ENCODE measurements around the gene TFEC. TPM values are rescaled to one million over a fixed set of nuclear protein-coding genes. Genes with fewer than 3 reads are reported as not detected.

Gene TFEC
- total and polyA plus RNA-seq, 4 donors: 0.52 to 5.1 (median 2.4) TPM

DNA sequence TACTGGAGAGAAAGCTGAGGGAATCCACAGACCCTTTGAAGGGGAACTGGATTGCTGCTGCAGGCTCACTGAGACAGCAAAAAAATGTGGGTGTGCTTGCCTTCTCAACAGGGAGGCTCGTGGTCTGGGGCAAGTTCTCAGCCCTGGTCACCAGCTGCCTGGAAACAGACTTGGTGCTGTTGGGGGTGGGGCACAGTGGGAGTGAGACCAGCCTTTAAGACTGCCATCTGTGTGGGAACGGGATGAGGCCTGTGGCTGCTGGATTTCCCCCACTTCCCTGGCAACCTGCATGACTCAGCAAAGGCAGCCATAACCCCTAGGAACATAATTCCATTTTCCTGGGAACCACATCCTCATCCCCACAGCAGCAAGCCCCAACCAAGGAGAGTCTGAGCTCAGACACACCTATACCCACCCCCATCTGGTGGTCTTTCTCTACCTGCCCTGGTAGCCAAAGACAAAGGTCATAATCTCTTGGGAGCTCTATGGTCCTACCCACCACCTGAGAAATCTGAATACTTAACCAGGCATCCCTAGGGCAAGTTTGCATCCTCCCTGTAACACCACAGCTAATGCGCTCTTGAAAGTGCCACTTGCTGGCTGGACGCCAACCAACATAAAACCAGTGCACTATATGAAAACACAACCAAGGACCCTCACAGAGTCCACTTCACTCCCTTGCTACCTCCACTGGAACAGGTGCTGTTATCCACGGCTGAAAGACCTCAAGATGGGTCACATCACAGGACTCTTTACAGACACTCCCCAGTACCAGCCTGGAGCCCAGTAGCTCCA, 45.0 kb upstream of the TFEC start:
- Histone ChIP-seq H3K27me3 (ENCODE audit: control insufficient read depth in 4 of 4, insufficient read depth in 4 of 4, low read length in 3 of 4) (no peaks in the 10 kb centered on the region), H3K4me3 (ENCODE audit: low read depth in 1 of 3, low read length in 3 of 3) (no peak overlapping the region), H3K4me1 (ENCODE audit: control insufficient read depth in 4 of 4, insufficient read depth in 4 of 4, low read length in 3 of 4) (no peaks in the 10 kb centered on the region), H3K9me3 (ENCODE audit: control insufficient read depth in 4 of 4, low read length in 3 of 4) (peaks cover 0 to 5% (median 0%) of the 10 kb centered on the region in 4 donors), H3K9ac (ENCODE audit: low read depth in 1 of 2, low read length in 2 of 2) (no peak overlapping the region), H3K36me3 (ENCODE audit: control insufficient read depth in 4 of 4, insufficient read depth in 3 of 4, low read depth in 1 of 4, low read length in 3 of 4) (no peaks in the 10 kb centered on the region), H3K27ac (ENCODE audit: low read depth in 1 of 2, low read length in 2 of 2) (no peak overlapping the region)
- DNase-seq (ENCODE audit: low spot score): no peak
- no peak for TF ChIP-seq FOXA1 (IDR thresholded peaks at IDR 0.05)
- no peak for TF ChIP-seq CTCF (IDR thresholded peaks at IDR 0.05; ENCODE audit: low read depth, low read length, missing input control)
- TF ChIP-seq RAD21 (IDR thresholded peaks at IDR 0.05): no peak
- no peak for TF ChIP-seq HNF4A (conservative IDR thresholded peaks at IDR 0.05)
- no peak for TF ChIP-seq GABPA (IDR thresholded peaks at IDR 0.05 in 1 of 2, conservative IDR thresholded peaks at IDR 0.05 in 1 of 2)
- TF ChIP-seq, protein P1, sequence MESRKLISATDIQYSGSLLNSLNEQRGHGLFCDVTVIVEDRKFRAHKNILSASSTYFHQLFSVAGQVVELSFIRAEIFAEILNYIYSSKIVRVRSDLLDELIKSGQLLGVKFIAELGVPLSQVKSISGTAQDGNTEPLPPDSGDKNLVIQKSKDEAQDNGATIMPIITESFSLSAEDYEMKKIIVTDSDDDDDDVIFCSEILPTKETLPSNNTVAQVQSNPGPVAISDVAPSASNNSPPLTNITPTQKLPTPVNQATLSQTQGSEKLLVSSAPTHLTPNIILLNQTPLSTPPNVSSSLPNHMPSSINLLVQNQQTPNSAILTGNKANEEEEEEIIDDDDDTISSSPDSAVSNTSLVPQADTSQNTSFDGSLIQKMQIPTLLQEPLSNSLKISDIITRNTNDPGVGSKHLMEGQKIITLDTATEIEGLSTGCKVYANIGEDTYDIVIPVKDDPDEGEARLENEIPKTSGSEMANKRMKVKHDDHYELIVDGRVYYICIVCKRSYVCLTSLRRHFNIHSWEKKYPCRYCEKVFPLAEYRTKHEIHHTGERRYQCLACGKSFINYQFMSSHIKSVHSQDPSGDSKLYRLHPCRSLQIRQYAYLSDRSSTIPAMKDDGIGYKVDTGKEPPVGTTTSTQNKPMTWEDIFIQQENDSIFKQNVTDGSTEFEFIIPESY (IDR thresholded peaks at IDR 0.05): no peak
- no peak for TF ChIP-seq REST (IDR thresholded peaks at IDR 0.05)
- TF ChIP-seq TAF1 (conservative IDR thresholded peaks at IDR 0.05): no peak
- no peak for TF ChIP-seq FOXA2 (IDR thresholded peaks at IDR 0.05)
- TF ChIP-seq HNF4G (IDR thresholded peaks at IDR 0.05): no peak
- no peak for TF ChIP-seq NR2F2 (IDR thresholded peaks at IDR 0.05)
- TF ChIP-seq YY1 (IDR thresholded peaks at IDR 0.05): no peak
- TF ChIP-seq, protein P2, sequence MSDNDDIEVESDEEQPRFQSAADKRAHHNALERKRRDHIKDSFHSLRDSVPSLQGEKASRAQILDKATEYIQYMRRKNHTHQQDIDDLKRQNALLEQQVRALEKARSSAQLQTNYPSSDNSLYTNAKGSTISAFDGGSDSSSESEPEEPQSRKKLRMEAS (IDR thresholded peaks at IDR 0.05): no peak
- no peak for TF ChIP-seq JUND (IDR thresholded peaks at IDR 0.05)
- no peak for TF ChIP-seq EGR1 (IDR thresholded peaks at IDR 0.05; ENCODE audit: low read depth in 2 of 2)
- no peak for TF ChIP-seq RXRA (IDR thresholded peaks at IDR 0.05)
- no peak for TF ChIP-seq SP1 (IDR thresholded peaks at IDR 0.05)
- no peak for TF ChIP-seq ATF3 (IDR thresholded peaks at IDR 0.05)
- WGBS: 72% methylated on average over 5 of the region's 5 CpGs

Data from liver (tissue), 9 donors.